ENCODE measurements around the gene TIMM44.

The TIMM44 gene

GRCh38 chr19:7901337-7901736 is 42.1 kb downstream of the TIMM44 start:
- TF ChIP-seq GATA2 (IDR thresholded peaks at IDR 0.05; ENCODE audit: low read depth, low read length) (no peak), GATA3 (IDR thresholded peaks at IDR 0.05; ENCODE audit: low read depth, low read length) (no peak)

GRCh38 chr19:7900931-7901330 is 42.5 kb downstream of the TIMM44 start:
- TF ChIP-seq GATA2 (IDR thresholded peaks at IDR 0.05; ENCODE audit: low read depth, low read length) (no peak), GATA3 (IDR thresholded peaks at IDR 0.05; ENCODE audit: low read depth, low read length) (no peak)

GRCh38 chr19:7900401-7900870 is 43.0 kb downstream of the TIMM44 start:
- TF ChIP-seq GATA3 (IDR thresholded peaks at IDR 0.05; ENCODE audit: low read depth, low read length) = no peak
- no peak for TF ChIP-seq GATA2 (IDR thresholded peaks at IDR 0.05; ENCODE audit: low read depth, low read length)

- TF ChIP-seq GATA2 (IDR thresholded peaks at IDR 0.05; ENCODE audit: low read depth, low read length) = no peak
- no peak for TF ChIP-seq GATA3 (IDR thresholded peaks at IDR 0.05; ENCODE audit: low read depth, low read length)
Measured at GRCh38 chr19:7899751-7900378, 43.6 kb downstream of the TIMM44 start.

GRCh38 chr19:7898967-7899366 is 44.5 kb downstream of the TIMM44 start:
- TF ChIP-seq GATA2 (IDR thresholded peaks at IDR 0.05; ENCODE audit: low read depth, low read length) (no peak), GATA3 (IDR thresholded peaks at IDR 0.05; ENCODE audit: low read depth, low read length) (no peak)

GRCh38 chr19:7897292-7897691 is 46.2 kb downstream of the TIMM44 start:
- TF ChIP-seq GATA2 (IDR thresholded peaks at IDR 0.05; ENCODE audit: low read depth, low read length) (no peak), GATA3 (IDR thresholded peaks at IDR 0.05; ENCODE audit: low read depth, low read length) (no peak)

GRCh38 chr19:7895565-7895964 is 47.9 kb downstream of the TIMM44 start:
- TF ChIP-seq GATA3 (IDR thresholded peaks at IDR 0.05; ENCODE audit: low read depth, low read length) = no peak
- no peak for TF ChIP-seq GATA2 (IDR thresholded peaks at IDR 0.05; ENCODE audit: low read depth, low read length)

- no peak for TF ChIP-seq GATA2 (IDR thresholded peaks at IDR 0.05; ENCODE audit: low read depth, low read length)
- no peak for TF ChIP-seq GATA3 (IDR thresholded peaks at IDR 0.05; ENCODE audit: low read depth, low read length)
Measured at GRCh38 chr19:7894612-7895309, 48.7 kb downstream of the TIMM44 start.

GRCh38 chr19:7888826-7889217 is 54.6 kb downstream of the TIMM44 start:
- TF ChIP-seq GATA2 (IDR thresholded peaks at IDR 0.05; ENCODE audit: low read depth, low read length) (no peak), GATA3 (IDR thresholded peaks at IDR 0.05; ENCODE audit: low read depth, low read length) (no peak)

- TF ChIP-seq GATA2 (IDR thresholded peaks at IDR 0.05; ENCODE audit: low read depth, low read length) = no peak
- TF ChIP-seq GATA3 (IDR thresholded peaks at IDR 0.05; ENCODE audit: low read depth, low read length) = no peak
Measured at GRCh38 chr19:7888145-7888825, 55.2 kb downstream of the TIMM44 start, which contains the start of gene LRRC8E. Gene LRRC8E (plus strand): TSS chr19:7888510. CDS start chr19:7895604, 7,094 bp downstream.

- TF ChIP-seq GATA2 (IDR thresholded peaks at IDR 0.05; ENCODE audit: low read depth, low read length) (no peak), GATA3 (IDR thresholded peaks at IDR 0.05; ENCODE audit: low read depth, low read length) (no peak)
Measured at GRCh38 chr19:7887408-7888144, 55.9 kb downstream of the TIMM44 start.

GRCh38 chr19:7885818-7886217 is 57.6 kb downstream of the TIMM44 start:
- TF ChIP-seq GATA2 (IDR thresholded peaks at IDR 0.05; ENCODE audit: low read depth, low read length) (no peak), GATA3 (IDR thresholded peaks at IDR 0.05; ENCODE audit: low read depth, low read length) (no peak)

- no peak for TF ChIP-seq GATA3 (IDR thresholded peaks at IDR 0.05; ENCODE audit: low read depth, low read length)
- TF ChIP-seq GATA2 (IDR thresholded peaks at IDR 0.05; ENCODE audit: low read depth, low read length) = no peak
Measured at GRCh38 chr19:7883796-7884570, 59.5 kb downstream of the TIMM44 start.

All from SH-SY5Y (cell line).